Measurements from ENCODE around the gene ORM2.

GRCh38 chr9:114357911-114358328, 28.3 kb downstream of the ORM2 start:
- TF ChIP-seq CTCF (IDR thresholded peaks at IDR 0.05) (no peak), POLR2AphosphoS5 (IDR thresholded peaks at IDR 0.05) (no peak)

All from stomach (tissue), 4 donors.